Activated T-helper 2 cell treated with anti-CD3 and anti-CD28 coated beads, Interferon-gamma antibody, Interleukin-2, Interleukin-4, amounts not matched to agents 10 μg/mL and 5 μg/mL and 100 μg/mL, durations not matched to agents 14 hours and 24 hours and 36 hours (primary cell): Measurements from ENCODE around the gene MOB3C. TPM values are rescaled to one million over a fixed set of nuclear protein-coding genes. Genes with fewer than 3 reads are reported as not detected.
"Not testable (repeated sequence)": the region's sequence is repeated elsewhere in the genome, so short reads cannot be mapped to it uniquely, and the experiment has no call there.

Source experiments
- DNase-seq: peaks from one replicate; pipeline ENCODE4 v3.0.0; 2021; ENCODE audit warnings: low spot score
- H3K27ac Mint-ChIP-seq: one replicate; pipeline ENCODE4 v1.8.0; 2021; ENCODE audit warnings: mixed read lengths
- H3K27me3 Mint-ChIP-seq: one replicate; pipeline ENCODE4 v1.8.0; 2021; ENCODE audit warnings: low read depth, mixed read lengths
- H3K36me3 Mint-ChIP-seq: one replicate; pipeline ENCODE4 v1.8.0; 2021; ENCODE audit warnings: low read depth, mixed read lengths
- H3K4me1 Mint-ChIP-seq: one replicate; pipeline ENCODE4 v1.8.0; 2021; ENCODE audit warnings: low read depth, mixed read lengths
- H3K4me3 Mint-ChIP-seq: one replicate; pipeline ENCODE4 v1.8.0; 2021; ENCODE audit warnings: low read depth, mild to moderate bottlenecking, moderate library complexity, mixed read lengths
- H3K9me3 Mint-ChIP-seq: one replicate; pipeline ENCODE4 v1.8.0; 2021; ENCODE audit warnings: mixed read lengths
- intact Hi-C: fragments of 100-400 bp; cut with micrococcal nuclease; formaldehyde crosslinking; loops from one replicate; pipeline ENCODE4 v1.15.1; 2023
- total RNA-seq: library from RNA; stranded (reverse); gene quantifications from 2 replicates; pipeline ENCODE4 v1.2.3, GENCODE V29; 2022

The MOB3C gene
- 16.0 and 17.5 TPM in 2 replicates for total RNA-seq

- peak within 1 kb of the TSS; percentile 87 for H3K4me3 Mint-ChIP-seq
- H3K9me3 Mint-ChIP-seq: no peaks in the 10 kb centered on the region
- peak; percentile 54 for DNase-seq
- H3K27ac Mint-ChIP-seq: peak within 1 kb of the TSS; percentile 92
- intact Hi-C loops: loop anchor here (1.0 to 5.0 kb wide), 5 partner anchors 12 to 101 kb away; partner anchors contain the start of genes ATPAF1, EFCAB14 and MKNK1
- H3K36me3 Mint-ChIP-seq: peaks cover 12% of the 10 kb centered on the region
- H3K27me3 Mint-ChIP-seq: no peaks in the 10 kb centered on the region
- H3K4me1 Mint-ChIP-seq: peaks cover 69% of the 10 kb centered on the region
Observed at GRCh38 chr1:46616277-46617107, at the start of gene MOB3C. Gene MOB3C, minus strand, starts transcription at chr1:46616811. Its CDS starts 3,490 bp downstream, at chr1:46613321.

GRCh38 chr1:46665983-46666382 is 49.4 kb upstream of the MOB3C start:
- peak overlapping the region; percentile 82 for H3K4me3 Mint-ChIP-seq
- intact Hi-C loops: loop anchor here (5.0 kb wide), 3 partner anchors 49 to 84 kb away; partner anchors contain the start of genes EFCAB14 and MOB3C

DNA sequence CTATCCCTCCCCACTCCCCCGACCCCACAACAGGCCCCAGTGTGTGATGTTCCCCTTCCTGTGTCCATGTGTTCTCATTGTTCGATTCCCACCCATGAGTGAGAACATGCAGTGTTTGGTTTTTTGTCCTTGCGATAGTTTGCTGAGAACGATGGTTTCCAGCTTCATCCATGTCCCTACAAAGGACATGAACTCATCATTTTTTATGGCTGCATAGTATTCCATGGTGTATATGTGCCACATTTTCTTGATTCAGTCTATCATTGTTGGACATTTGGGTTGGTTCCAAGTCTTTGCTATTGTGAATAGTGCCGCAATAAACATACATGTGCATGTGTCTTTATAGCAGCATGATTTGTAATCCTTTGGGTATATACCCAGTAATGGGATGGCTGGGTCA is 46.3 kb upstream of the MOB3C start:
- H3K9me3 Mint-ChIP-seq, H3K27ac Mint-ChIP-seq, intact Hi-C loops, H3K4me3 Mint-ChIP-seq, H3K27me3 Mint-ChIP-seq, DNase-seq: not testable (repeated sequence)
- Mint-ChIP-seq H3K36me3 (peaks cover 31% of the 10 kb centered on the region), H3K4me1 (peaks cover 25% of the 10 kb centered on the region)

More at GRCh38 chr1:46665983-46666382, 49.4 kb upstream of the MOB3C start:
- Mint-ChIP-seq H3K27me3 (no peaks in the 10 kb centered on the region), H3K36me3 (peaks cover 25% of the 10 kb centered on the region), H3K9me3 (no peaks in the 10 kb centered on the region), H3K27ac (no peak overlapping the region), H3K4me1 (peaks cover 17% of the 10 kb centered on the region)
- DNase-seq: no peak

GRCh38 chr1:46660116-46660515 is 43.5 kb upstream of the MOB3C start:
- H3K9me3 Mint-ChIP-seq, H3K27me3 Mint-ChIP-seq, intact Hi-C loops, H3K4me1 Mint-ChIP-seq, H3K4me3 Mint-ChIP-seq, H3K27ac Mint-ChIP-seq, DNase-seq: not testable (repeated sequence)
- H3K36me3 Mint-ChIP-seq: peaks cover 49% of the 10 kb centered on the region

DNA sequence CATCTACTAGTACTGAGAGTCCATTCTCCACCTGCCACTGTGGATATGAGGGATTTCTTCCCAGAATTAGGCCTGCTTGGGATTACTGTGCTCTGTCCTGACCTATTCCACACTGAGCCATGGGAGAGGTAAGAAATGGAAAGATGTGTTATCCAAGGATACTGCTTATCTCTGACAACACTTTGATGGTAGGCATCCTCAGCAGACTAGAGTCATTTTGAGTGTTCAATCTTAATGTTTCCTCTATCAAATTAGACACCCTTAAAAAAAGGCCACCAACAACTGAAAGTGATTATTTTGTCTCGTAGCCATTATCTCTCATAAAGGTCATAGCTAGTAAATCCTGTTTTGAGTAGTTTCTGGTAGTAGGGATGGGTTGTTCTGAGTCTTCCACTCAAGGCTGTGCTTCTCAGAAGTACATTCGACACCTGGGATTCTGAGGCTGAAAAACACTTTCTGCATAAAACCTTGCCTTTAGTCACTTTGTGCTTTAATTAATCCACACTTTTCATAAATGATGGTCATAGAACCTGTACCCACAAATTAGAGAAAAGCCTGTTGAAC is 42.8 kb upstream of the MOB3C start:
- Mint-ChIP-seq H3K36me3 (peaks cover 49% of the 10 kb centered on the region), H3K4me3 (no peak overlapping the region), H3K4me1 (peaks cover 10% of the 10 kb centered on the region), H3K27me3 (no peaks in the 10 kb centered on the region), H3K9me3 (peaks cover 6% of the 10 kb centered on the region), H3K27ac (peak overlapping the region; percentile 35)
- intact Hi-C loops: no loop called here
- DNase-seq: no peak

GRCh38 chr1:46657775-46658174 is 41.2 kb upstream of the MOB3C start:
- no peak overlapping the region for H3K27ac Mint-ChIP-seq
- H3K4me3 Mint-ChIP-seq: no peak overlapping the region
- no peak for DNase-seq
- peaks cover 48% of the 10 kb centered on the region for H3K36me3 Mint-ChIP-seq
- intact Hi-C loops: no loop called here
- H3K9me3 Mint-ChIP-seq: peaks cover 6% of the 10 kb centered on the region
- H3K27me3 Mint-ChIP-seq: no peaks in the 10 kb centered on the region
- H3K4me1 Mint-ChIP-seq: peaks cover 24% of the 10 kb centered on the region

GRCh38 chr1:46656643-46657042 is 40.0 kb upstream of the MOB3C start:
- H3K9me3 Mint-ChIP-seq: peaks cover 6% of the 10 kb centered on the region

GRCh38 chr1:46655848-46656247 is 39.2 kb upstream of the MOB3C start:
- peaks cover 33% of the 10 kb centered on the region for H3K4me1 Mint-ChIP-seq
- H3K9me3 Mint-ChIP-seq: peaks cover 6% of the 10 kb centered on the region
- no peaks in the 10 kb centered on the region for H3K27me3 Mint-ChIP-seq
- intact Hi-C loops: no loop called here
- H3K36me3 Mint-ChIP-seq: peaks cover 63% of the 10 kb centered on the region
- no peak overlapping the region for H3K27ac Mint-ChIP-seq
- DNase-seq: no peak
- H3K4me3 Mint-ChIP-seq: no peak overlapping the region

More at GRCh38 chr1:46656643-46657042, 40.0 kb upstream of the MOB3C start:
- intact Hi-C loops: no loop called here
- H3K36me3 Mint-ChIP-seq: peaks cover 55% of the 10 kb centered on the region
- H3K27ac Mint-ChIP-seq: no peak overlapping the region
- DNase-seq: no peak
- H3K4me1 Mint-ChIP-seq: peaks cover 33% of the 10 kb centered on the region
- no peak overlapping the region for H3K4me3 Mint-ChIP-seq
- H3K27me3 Mint-ChIP-seq: no peaks in the 10 kb centered on the region

DNA sequence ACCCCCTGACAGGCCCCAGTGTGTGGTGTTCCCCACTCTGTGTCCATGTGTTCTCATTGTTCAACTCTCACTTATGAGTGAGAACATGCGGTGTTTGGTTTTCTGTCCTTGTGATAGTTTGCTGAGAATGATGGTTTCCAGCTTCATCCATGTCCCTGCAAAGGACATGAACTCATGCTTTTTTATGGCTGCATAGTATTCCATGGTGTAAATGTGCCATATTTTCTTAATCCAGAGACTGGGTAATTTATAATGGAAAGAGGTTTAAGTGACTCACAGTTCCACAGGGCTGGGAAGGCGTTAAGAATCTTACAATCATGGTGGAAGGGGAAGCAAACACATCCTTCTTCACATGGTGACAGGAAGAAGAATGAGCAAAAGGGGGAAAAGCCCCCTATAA is 38.1 kb upstream of the MOB3C start:
- H3K4me1 Mint-ChIP-seq: peaks cover 28% of the 10 kb centered on the region

GRCh38 chr1:46654012-46654411 is 37.4 kb upstream of the MOB3C start:
- Mint-ChIP-seq H3K27me3 (no peaks in the 10 kb centered on the region), H3K4me3 (no peak overlapping the region), H3K36me3 (peaks cover 76% of the 10 kb centered on the region), H3K4me1 (peaks cover 25% of the 10 kb centered on the region), H3K9me3 (peaks cover 24% of the 10 kb centered on the region), H3K27ac (peak overlapping the region; percentile 70)
- intact Hi-C loops: loop anchor here (5.0 kb wide), 1 partner anchor 37 kb away; the partner anchor contains the start of gene MOB3C
- DNase-seq: no peak

More for the DNA sequence above, 38.1 kb upstream of the MOB3C start:
- not testable (repeated sequence) for H3K27me3 Mint-ChIP-seq, H3K27ac Mint-ChIP-seq, H3K4me3 Mint-ChIP-seq, DNase-seq
- peaks cover 18% of the 10 kb centered on the region for H3K9me3 Mint-ChIP-seq
- intact Hi-C loops: loop anchor here (5.0 kb wide), 1 partner anchor 37 kb away; the partner anchor contains the start of gene MOB3C
- peaks cover 75% of the 10 kb centered on the region for H3K36me3 Mint-ChIP-seq

- Mint-ChIP-seq H3K4me1 (peaks cover 25% of the 10 kb centered on the region), H3K27me3 (no peaks in the 10 kb centered on the region), H3K4me3 (no peak overlapping the region), H3K9me3 (peaks cover 24% of the 10 kb centered on the region), H3K27ac (peak overlapping the region; percentile 70), H3K36me3 (peaks cover 76% of the 10 kb centered on the region)
- intact Hi-C loops: loop anchor here (2.0 to 5.0 kb wide), 3 partner anchors 15 to 73 kb away; partner anchors contain the start of genes ATPAF1 and MOB3C
- no peak for DNase-seq
Observed at GRCh38 chr1:46653405-46653958, 36.9 kb upstream of the MOB3C start.

DNA sequence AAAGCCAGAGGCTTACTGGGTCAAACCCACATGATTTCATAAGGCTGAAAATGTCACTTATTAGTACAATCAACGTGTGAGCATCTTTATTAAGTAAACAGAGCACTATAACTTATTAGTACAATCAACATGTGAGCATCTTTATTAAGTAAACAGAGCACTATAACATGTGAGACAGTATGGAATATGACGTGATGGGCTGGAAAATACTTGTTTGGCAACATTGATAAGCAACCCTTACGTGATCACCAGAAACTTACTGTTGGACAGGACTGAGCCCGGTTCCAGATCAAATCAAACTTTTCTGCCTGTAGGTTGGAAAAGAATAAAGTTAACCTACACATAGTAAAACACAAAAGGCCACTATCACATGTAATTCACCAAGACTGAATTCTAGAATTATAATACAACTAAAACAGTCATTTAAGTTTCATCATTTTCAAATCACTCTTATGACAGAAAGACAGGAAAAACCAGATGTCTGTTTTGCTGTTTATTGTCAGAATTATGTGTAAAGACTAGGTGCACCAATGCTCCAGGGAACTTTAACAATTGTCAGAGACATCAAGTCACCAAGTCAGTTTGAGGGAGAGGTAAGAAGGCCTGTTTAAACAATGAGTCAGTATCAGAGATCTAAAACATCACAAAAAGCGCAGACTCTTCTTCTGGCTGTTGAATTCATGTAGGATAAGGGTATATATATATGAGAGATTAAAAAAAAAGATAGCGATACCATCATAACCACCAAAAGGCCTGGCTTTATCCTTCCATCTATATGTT is 35.9 kb upstream of the MOB3C start:
- H3K27ac Mint-ChIP-seq: peak overlapping the region; percentile 70
- H3K36me3 Mint-ChIP-seq: peaks cover 75% of the 10 kb centered on the region

More for the DNA sequence above, 35.9 kb upstream of the MOB3C start:
- H3K9me3 Mint-ChIP-seq: peaks cover 25% of the 10 kb centered on the region
- H3K4me3 Mint-ChIP-seq: no peak overlapping the region
- DNase-seq: no peak
- intact Hi-C loops: loop anchor here (2.0 to 5.0 kb wide), 3 partner anchors 16 to 72 kb away; partner anchors contain the start of genes ATPAF1 and MOB3C
- H3K27me3 Mint-ChIP-seq: no peaks in the 10 kb centered on the region
- H3K4me1 Mint-ChIP-seq: peaks cover 24% of the 10 kb centered on the region
